ENCODE results near the gene ZC3H6.
A peak's percentile ranks its signal among the peaks of the same experiment; 100 is the strongest.

The ZC3H6 gene

DNA sequence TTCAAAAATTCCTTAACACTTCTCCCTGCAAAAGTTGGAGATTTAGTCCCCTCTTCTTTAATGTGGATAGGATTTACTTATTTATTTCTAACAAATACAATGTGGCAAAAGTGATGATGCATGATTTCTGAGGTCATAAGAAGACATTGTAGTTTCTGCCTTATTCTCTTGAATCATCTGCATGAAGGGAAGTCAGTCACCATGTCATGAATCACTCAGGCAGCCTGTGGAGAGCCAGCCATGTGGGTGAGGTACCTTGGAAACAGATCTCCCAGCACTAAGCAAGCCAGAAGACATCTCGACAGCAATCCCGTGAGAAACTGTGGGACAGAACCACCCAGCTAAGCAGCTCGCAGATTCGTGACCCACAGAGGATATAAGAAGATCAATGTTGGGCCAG is 17.8 kb upstream of the ZC3H6 start:
- no peak overlapping the region for H3K4me3 ChIP-seq (ENCODE audit: low read length, poor library complexity, severe bottlenecking)

GRCh38 chr2:112259509-112260294 is 15.7 kb upstream of the ZC3H6 start:
- H3K27me3 ChIP-seq (ENCODE audit: insufficient read depth, low read length, poor library complexity, severe bottlenecking), result no peaks in the 10 kb centered on the region
- peak overlapping the region; percentile 56 for H3K4me3 ChIP-seq (ENCODE audit: low read length, poor library complexity, severe bottlenecking)
- H3K9ac ChIP-seq (ENCODE audit: low read depth, low read length, poor library complexity, severe bottlenecking), result peak overlapping the region; percentile 60
- H3K9me3 ChIP-seq (ENCODE audit: insufficient read depth, low read depth, low read length), result peaks cover 10% of the 10 kb centered on the region; the same call in 1 of the 2 replicates
- peak overlapping the region; percentile 74 for H3K4me2 ChIP-seq (ENCODE audit: low read depth, low read length, poor library complexity, severe bottlenecking)
- H3K36me3 ChIP-seq (ENCODE audit: insufficient read depth, low read length), result no peaks in the 10 kb centered on the region
- TF ChIP-seq, protein P1, sequence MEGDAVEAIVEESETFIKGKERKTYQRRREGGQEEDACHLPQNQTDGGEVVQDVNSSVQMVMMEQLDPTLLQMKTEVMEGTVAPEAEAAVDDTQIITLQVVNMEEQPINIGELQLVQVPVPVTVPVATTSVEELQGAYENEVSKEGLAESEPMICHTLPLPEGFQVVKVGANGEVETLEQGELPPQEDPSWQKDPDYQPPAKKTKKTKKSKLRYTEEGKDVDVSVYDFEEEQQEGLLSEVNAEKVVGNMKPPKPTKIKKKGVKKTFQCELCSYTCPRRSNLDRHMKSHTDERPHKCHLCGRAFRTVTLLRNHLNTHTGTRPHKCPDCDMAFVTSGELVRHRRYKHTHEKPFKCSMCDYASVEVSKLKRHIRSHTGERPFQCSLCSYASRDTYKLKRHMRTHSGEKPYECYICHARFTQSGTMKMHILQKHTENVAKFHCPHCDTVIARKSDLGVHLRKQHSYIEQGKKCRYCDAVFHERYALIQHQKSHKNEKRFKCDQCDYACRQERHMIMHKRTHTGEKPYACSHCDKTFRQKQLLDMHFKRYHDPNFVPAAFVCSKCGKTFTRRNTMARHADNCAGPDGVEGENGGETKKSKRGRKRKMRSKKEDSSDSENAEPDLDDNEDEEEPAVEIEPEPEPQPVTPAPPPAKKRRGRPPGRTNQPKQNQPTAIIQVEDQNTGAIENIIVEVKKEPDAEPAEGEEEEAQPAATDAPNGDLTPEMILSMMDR (conservative IDR thresholded peaks at IDR 0.05; ENCODE audit: low read length), result peak; percentile 98
- no peak for TF ChIP-seq EZH2phosphoT487 (IDR thresholded peaks at IDR 0.05; ENCODE audit: borderline replicate concordance)
- no peaks in the 10 kb centered on the region for H3F3A ChIP-seq (ENCODE audit: low read depth)
- H4K20me1 ChIP-seq (ENCODE audit: insufficient read depth, low read length, poor library complexity, severe bottlenecking), result no peaks in the 10 kb centered on the region
- no peaks in the 10 kb centered on the region for H3K79me2 ChIP-seq (ENCODE audit: insufficient read depth, low read length)
- H3K9me2 ChIP-seq (replicated peaks; ENCODE audit: low read depth, low read length), result no peaks in the 10 kb centered on the region
- H2AFZ ChIP-seq (ENCODE audit: low read length), result peak overlapping the region; percentile 100
- peaks cover 10% of the 10 kb centered on the region for H3K4me1 ChIP-seq (ENCODE audit: insufficient read depth, low read length, poor library complexity, severe bottlenecking)

More for the DNA sequence above, 17.8 kb upstream of the ZC3H6 start:
- 0 out of 2 replicates have a peak, but pooled peaks cover 6% of the 10 kb centered on the region for H3K9me3 ChIP-seq (ENCODE audit: insufficient read depth, low read depth, low read length)
- peaks cover 18% of the 10 kb centered on the region for H3K79me2 ChIP-seq (ENCODE audit: insufficient read depth, low read length)
- no peak overlapping the region for H2AFZ ChIP-seq (ENCODE audit: low read length)
- no peaks in the 10 kb centered on the region for H3K27me3 ChIP-seq (ENCODE audit: insufficient read depth, low read length, poor library complexity, severe bottlenecking)
- H3K36me3 ChIP-seq (ENCODE audit: insufficient read depth, low read length), result no peaks in the 10 kb centered on the region
- H3F3A ChIP-seq (ENCODE audit: low read depth), result no peaks in the 10 kb centered on the region
- H4K20me1 ChIP-seq (ENCODE audit: insufficient read depth, low read length, poor library complexity, severe bottlenecking), result no peaks in the 10 kb centered on the region
- H3K9ac ChIP-seq (ENCODE audit: low read depth, low read length, poor library complexity, severe bottlenecking), result no peak overlapping the region
- TF ChIP-seq, protein P1 (conservative IDR thresholded peaks at IDR 0.05; ENCODE audit: low read length), result no peak
- no peak for TF ChIP-seq EZH2phosphoT487 (IDR thresholded peaks at IDR 0.05; ENCODE audit: borderline replicate concordance)
- peaks cover 24% of the 10 kb centered on the region for H3K4me1 ChIP-seq (ENCODE audit: insufficient read depth, low read length, poor library complexity, severe bottlenecking)
- H3K4me2 ChIP-seq (ENCODE audit: low read depth, low read length, poor library complexity, severe bottlenecking), result no peak overlapping the region
- no peaks in the 10 kb centered on the region for H3K9me2 ChIP-seq (replicated peaks; ENCODE audit: low read depth, low read length)

GRCh38 chr2:112260295-112260625 is 15.1 kb upstream of the ZC3H6 start:
- no peaks in the 10 kb centered on the region for H3F3A ChIP-seq (ENCODE audit: low read depth)
- H3K9ac ChIP-seq (ENCODE audit: low read depth, low read length, poor library complexity, severe bottlenecking), result no peak overlapping the region
- H3K4me3 ChIP-seq (ENCODE audit: low read length, poor library complexity, severe bottlenecking), result no peak overlapping the region
- peak overlapping the region; percentile 100 for H2AFZ ChIP-seq (ENCODE audit: low read length)
- H3K36me3 ChIP-seq (ENCODE audit: insufficient read depth, low read length), result no peaks in the 10 kb centered on the region
- H3K4me1 ChIP-seq (ENCODE audit: insufficient read depth, low read length, poor library complexity, severe bottlenecking), result peaks cover 10% of the 10 kb centered on the region
- no peaks in the 10 kb centered on the region for H3K79me2 ChIP-seq (ENCODE audit: insufficient read depth, low read length)
- no peaks in the 10 kb centered on the region for H3K9me2 ChIP-seq (replicated peaks; ENCODE audit: low read depth, low read length)
- H3K4me2 ChIP-seq (ENCODE audit: low read depth, low read length, poor library complexity, severe bottlenecking), result no peak overlapping the region
- TF ChIP-seq EZH2phosphoT487 (IDR thresholded peaks at IDR 0.05; ENCODE audit: borderline replicate concordance), result no peak
- TF ChIP-seq, protein P1 (conservative IDR thresholded peaks at IDR 0.05; ENCODE audit: low read length), result no peak
- peaks cover 10% of the 10 kb centered on the region; the same call in 1 of the 2 replicates for H3K9me3 ChIP-seq (ENCODE audit: insufficient read depth, low read depth, low read length)
- no peaks in the 10 kb centered on the region for H3K27me3 ChIP-seq (ENCODE audit: insufficient read depth, low read length, poor library complexity, severe bottlenecking)
- no peaks in the 10 kb centered on the region for H4K20me1 ChIP-seq (ENCODE audit: insufficient read depth, low read length, poor library complexity, severe bottlenecking)
